ENCODE measurements around the gene PTP4A2. TPM values are rescaled to one million over a fixed set of nuclear protein-coding genes. Genes with fewer than 3 reads are reported as not detected.
A peak's percentile ranks its signal among the peaks of the same experiment; 100 is the strongest.

The PTP4A2 gene
- total and polyA plus RNA-seq, 10 of the 15 experiments (the other 5 are each of a cell fraction or from before 2014, with no cell fraction given), result 180 to 909 (median 375) TPM

DNA sequence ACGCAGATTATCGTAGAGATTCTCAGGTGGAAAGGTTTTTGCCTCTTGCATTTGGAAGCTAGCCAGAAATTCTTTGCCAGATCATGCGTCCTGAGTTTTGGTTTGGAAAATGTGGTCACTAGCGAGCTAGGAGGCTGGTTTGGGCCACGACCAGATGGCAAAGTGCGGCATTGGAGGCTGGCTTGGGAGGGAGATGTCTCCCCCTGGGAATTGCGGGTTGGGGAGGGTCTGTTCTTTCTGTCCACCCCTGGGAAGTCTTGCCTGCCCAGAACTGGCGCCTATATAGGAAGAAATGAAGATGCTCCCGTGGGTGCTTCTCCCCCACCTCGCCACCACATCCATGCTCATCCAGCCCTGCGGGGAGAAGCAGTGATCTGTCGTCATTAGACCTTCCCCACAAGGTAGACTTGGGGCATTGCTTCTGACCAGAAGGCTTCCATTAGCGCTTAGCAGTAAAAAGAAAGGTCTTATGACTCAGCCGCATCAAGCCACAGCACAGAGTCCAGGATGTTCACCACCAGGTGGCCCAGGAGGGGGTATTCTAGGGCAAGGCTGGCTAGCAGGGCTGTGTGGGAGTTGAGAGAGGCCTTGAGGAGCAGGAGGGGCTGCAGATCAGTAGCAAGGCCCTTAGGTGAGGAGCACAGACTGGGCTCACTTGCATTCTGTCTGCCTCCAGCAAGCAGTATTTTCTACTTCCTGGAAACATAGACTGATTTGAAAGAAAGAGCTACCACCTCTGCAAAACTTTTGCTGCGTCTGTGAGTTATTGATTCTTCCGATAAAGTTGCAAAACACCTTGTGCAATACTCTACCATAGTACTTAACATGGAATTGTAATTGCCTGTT is 1.5 kb upstream of the PTP4A2 start (continued):
- TF ChIP-seq, protein P1, sequence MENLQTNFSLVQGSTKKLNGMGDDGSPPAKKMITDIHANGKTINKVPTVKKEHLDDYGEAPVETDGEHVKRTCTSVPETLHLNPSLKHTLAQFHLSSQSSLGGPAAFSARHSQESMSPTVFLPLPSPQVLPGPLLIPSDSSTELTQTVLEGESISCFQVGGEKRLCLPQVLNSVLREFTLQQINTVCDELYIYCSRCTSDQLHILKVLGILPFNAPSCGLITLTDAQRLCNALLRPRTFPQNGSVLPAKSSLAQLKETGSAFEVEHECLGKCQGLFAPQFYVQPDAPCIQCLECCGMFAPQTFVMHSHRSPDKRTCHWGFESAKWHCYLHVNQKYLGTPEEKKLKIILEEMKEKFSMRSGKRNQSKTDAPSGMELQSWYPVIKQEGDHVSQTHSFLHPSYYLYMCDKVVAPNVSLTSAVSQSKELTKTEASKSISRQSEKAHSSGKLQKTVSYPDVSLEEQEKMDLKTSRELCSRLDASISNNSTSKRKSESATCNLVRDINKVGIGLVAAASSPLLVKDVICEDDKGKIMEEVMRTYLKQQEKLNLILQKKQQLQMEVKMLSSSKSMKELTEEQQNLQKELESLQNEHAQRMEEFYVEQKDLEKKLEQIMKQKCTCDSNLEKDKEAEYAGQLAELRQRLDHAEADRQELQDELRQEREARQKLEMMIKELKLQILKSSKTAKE (IDR thresholded peaks at IDR 0.05; ENCODE audit: low read depth, poor library complexity, severe bottlenecking), result peak; percentile 56
- TF ChIP-seq ESRRA (IDR thresholded peaks at IDR 0.05; ENCODE audit: low read length) (no peak), FOS (IDR thresholded peaks at IDR 0.05; ENCODE audit: borderline replicate concordance, extremely low read depth, insufficient read length) (no peak), IKZF1 (conservative IDR thresholded peaks at IDR 0.05) (peak; percentile 81), IKZF2 (IDR thresholded peaks at IDR 0.05) (peak; percentile 62 to 75)
- TF ChIP-seq, protein P2, sequence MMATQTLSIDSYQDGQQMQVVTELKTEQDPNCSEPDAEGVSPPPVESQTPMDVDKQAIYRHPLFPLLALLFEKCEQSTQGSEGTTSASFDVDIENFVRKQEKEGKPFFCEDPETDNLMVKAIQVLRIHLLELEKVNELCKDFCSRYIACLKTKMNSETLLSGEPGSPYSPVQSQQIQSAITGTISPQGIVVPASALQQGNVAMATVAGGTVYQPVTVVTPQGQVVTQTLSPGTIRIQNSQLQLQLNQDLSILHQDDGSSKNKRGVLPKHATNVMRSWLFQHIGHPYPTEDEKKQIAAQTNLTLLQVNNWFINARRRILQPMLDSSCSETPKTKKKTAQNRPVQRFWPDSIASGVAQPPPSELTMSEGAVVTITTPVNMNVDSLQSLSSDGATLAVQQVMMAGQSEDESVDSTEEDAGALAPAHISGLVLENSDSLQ (IDR thresholded peaks at IDR 0.05), result peak; percentile 30; the same call in 1 of the 2 replicates

Data from GM12878 (cell line).